IPS-NIHi7 (cell line): ENCODE data around the gene SAP30BP.

Source experiments
- DNase-seq: peaks from one replicate; pipeline ENCODE4 v3.0.0; 2012; ENCODE audit warnings: mixed read lengths; ENCODE audit errors: extremely low spot score

SAP30BP gene

DNA sequence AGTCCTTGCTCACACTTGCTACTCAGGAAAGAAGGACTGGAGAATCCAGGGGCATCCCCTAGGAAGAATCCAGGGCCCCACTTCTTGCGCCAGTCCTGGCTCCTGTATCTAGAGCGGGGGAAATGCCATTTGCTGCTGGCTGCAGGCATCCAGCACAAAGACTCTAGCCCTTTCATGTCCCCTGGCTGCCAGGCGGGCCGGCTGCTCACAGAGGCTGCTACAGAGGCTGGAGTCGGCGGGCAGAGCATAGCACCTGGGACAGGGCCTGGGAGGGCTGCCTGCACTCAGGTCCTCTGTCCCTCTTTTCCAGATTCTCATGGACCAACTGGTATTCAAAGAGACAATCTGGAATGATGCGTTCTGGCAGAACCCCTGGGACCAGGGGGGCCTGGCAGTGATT, 20.1 kb upstream of the SAP30BP start:
- DNase-seq, result no peak

DNA sequence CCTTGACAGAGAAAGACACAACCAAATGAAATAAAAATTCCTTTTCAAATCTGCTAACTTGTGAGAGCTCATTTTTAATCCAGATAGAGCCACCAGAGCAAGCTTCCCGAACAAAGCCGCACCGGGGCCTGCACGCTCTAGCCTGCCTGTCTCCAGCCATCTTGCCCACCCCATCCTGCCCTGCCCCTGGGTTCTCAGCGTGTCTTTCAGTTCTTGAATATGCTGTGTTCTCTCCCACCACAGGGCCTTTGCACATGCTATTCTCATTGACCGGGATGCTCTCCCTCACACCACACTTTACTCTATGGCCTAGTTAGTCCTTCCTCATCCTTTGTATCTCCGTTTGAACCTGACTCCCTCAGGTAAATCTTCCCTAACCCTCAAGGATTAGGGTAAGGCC, 19.2 kb upstream of the SAP30BP start:
- no peak for DNase-seq

DNA sequence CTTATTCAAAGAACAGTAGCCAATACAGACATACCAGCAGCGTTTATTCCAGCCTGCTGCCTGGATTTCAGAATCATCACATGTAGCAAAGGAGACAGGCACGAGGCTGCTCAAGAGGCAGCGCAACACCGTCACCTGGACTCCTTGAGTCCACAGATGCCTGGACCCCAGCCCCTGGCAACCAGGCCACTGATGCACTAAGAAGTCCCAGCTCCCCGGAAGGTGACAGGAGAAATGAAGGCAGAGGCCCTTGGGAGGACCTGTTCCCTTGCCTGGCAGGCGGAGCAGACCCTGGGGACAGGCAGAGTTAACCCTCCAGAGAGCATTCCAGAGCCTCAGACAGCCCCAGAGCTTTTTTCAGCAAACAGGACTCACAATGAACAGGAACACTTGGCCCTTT, 17.5 kb upstream of the SAP30BP start:
- DNase-seq, result no peak

DNA sequence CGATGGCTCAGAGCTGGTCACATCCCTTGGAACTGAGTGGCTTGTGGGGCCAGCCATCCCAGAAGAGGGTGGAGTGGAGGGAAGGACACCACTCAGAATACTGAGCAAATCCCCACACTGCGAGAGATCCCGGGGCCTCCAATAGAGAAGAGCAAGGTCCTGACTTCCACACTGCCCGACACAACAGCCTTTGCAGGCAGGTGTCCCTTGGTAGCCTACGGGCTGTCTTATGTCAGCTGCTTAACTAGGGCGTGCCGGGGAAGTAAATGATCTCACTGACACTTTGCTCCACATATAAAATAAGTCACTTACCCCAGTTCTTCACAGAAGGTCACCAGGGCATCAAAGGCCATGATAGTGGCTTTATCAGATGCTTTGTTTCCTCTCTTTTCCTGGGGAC, 16.3 kb upstream of the SAP30BP start:
- DNase-seq, result no peak

DNA sequence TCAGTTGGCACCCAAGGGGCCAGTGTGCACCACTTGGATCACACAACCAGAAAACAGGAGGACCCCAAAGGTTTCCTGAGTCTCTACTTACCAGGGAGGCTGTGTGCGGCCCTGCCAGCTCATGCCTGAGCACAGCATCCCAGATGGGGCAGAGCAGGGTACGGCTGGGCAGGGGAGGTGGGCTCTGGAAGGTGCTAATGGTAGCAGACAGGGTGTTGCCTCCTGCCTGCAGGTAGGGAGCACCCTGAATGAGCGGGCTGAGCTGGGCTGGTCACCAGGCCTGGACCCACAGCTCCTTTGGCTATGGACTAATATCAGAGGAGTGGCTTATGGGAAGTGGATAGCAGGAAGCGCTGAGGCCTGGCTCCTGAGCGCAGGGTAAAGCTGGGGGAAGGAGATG, 14.8 kb upstream of the SAP30BP start:
- DNase-seq, result no peak

DNA sequence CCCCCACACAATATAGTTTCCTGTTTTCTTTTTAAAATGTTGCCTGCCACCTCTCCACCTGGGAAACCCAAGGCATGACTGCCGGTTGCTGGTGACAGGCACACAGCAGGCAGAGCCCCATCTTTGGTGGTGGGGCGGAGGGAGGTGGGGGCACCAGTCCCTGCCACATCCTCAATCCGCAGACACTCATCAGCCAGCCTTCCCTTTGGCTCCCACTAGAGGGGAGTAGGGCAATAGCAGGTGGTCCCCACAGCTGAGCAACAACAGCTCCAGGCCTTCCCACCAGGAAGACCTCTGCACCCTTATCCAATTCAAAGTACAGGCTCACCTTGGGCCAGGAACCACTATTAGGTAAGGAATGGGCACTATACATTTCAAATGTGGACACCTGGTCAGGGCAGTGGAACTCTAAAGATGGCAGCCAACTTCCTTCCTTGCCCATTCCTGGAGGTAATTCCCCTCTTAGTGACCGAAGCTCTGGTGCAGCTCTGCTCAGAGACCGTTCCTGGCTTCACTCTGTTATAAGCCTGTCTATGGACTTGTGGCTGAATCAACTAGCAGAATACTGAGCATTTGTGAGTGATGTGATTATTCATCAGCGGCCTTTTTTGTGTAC, 14.1 kb upstream of the SAP30BP start:
- DNase-seq, result peak; percentile 86

DNA sequence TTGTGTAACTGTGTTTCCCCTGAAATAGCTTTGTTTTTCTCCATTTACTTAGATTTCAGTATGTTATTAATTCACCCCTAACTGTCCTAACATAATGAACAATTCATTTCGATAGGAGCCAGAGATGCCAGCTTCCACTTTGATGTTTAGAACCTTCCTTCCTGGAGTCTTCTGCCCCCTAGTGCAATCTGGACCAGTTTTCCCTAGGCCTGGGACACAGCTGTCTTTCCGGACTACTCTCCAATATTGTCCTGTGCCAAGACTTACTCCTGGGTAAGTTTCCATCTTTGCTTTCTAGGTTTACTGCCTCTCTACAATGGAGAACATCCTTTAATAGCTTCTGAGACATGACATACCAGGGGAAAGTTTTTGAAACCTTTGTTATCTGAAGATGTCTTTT, 13.0 kb upstream of the SAP30BP start:
- DNase-seq, result no peak

DNA sequence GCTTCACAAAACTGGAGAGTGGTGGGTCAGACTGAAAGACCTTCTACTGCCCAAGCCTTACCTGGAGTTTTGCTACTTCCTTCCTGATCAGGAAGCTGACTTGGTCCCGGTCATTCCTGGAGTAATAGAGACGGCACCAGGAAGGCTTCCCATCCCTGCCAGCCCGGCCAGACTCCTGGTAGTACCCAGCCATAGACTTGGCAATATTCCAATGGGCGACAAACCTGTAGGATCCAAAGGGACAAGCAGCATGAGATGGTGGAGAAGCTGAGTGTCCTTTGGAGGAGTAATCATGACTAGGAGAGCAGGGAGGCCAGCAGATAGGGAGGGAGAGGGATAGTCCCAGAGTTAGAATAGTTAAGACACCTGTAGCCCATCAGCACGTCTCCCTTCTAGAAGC, 8.9 kb upstream of the SAP30BP start:
- DNase-seq, result no peak

DNA sequence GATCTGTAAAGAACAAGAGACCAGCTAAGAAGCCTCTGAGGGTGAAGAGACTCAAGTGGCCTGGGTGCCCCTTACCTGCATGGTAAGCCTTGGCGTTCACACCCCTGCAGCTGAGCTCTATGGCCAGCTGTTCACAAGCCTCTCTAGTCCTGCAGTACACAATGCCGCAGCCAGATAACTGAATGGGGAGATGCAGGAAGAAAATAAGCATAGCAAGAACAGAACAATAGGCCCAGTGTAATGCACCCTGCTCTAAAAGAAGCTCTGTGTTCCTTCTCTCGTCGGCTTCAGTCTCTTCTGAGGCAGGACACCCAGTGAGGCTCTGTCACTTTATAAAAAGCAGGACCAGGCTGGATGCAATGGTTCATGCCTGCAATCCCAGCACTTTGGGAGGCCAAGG, 5.6 kb upstream of the SAP30BP start:
- DNase-seq, result no peak

DNA sequence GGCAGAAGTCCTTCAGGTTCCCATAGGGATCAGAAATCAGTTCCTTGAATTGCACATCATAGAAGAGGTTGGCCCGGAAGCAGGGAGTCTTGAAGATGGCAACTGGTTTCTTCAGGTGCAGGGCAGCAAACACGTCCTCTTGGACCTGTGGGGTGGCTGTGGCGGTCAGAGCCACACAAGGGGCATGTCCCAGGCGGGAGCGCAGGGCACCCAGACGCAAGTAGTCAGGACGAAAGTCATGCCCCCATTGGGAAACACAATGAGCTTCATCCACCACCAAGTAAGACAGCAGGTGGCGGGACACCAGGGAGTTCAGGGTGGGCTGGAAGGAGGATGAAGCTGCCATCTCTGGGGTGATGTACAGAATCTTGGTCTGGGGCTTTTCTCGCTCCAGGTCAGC, 4.6 kb upstream of the SAP30BP start:
- no peak for DNase-seq

DNA sequence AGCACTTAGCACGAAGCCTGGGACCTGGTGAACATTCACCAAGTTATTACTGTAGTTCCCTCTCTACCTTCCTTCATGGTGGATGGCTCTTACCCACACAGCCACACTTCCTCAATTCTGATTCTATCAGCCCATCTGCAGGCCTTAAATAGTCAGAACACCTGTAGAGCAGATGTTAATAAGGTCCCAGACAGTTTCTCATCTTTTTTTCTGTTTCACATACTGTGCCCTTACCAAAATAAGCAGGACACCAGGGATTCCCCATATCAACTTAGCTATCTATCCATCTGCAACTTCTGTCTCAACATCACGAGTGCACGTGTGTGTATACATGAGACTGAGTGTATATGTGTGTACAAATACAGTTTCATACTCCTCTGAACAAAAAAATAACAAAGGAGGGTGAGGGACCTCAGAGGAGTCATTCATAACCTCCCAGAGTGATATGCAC, 3.0 kb upstream of the SAP30BP start:
- DNase-seq, result no peak

DNA sequence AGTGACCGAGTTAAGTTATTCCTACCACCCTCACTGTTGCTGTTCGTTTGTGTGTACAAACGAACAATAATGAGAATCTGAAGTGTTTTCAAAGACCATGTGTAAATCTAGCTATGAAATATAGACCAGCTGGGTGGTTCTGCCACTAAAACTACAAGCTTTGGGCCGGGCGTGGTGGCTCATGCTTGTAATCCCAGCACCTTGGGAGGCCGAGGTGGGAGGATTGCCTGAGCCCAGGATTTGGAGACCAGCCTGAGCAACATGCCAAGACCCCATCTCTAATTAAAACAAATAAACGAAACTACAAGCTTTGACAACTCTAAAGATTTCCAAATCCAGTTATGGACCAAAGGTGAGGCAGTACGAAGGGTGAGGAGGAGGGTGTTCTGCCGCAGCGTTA, 1.2 kb upstream of the SAP30BP start:
- no peak for DNase-seq

DNA sequence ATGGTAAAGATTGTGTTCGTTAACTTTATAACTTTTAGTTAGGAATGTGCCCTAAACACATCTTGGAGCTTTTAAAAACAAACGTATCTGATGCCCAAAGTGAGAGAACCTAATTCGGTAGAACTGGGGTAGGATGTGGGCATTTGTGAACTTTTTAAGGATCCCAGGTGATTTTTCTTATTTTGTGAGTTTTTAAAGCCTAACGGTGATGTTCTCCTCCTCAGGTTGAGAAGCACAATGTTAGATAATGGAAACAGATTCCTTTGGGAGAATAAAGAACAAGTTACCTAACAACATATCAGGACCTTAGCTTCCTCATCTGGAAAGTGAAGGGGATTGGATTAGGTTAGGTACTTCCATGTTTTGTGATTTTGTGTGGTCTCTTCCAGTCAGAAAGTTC, 687 bp downstream of the SAP30BP start:
- DNase-seq, result no peak

DNA sequence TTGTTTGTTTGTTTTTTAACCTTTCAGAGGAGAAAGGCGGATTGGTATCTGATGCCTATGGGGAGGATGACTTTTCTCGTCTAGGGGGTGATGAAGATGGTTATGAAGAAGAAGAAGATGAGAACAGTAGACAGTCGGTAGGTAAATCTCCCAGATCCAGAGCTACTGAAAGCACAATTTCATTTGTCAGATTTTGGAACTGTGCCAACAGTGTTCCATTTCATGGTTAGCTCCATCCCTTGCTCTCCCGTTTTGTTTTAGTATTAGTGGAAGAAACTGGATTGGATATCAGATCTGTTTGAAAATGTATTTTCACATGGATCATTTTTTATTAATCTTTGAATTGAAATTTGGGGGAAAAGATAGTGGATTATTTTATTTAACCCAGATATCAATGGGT, 1.4 kb downstream of the SAP30BP start:
- DNase-seq, result no peak

DNA sequence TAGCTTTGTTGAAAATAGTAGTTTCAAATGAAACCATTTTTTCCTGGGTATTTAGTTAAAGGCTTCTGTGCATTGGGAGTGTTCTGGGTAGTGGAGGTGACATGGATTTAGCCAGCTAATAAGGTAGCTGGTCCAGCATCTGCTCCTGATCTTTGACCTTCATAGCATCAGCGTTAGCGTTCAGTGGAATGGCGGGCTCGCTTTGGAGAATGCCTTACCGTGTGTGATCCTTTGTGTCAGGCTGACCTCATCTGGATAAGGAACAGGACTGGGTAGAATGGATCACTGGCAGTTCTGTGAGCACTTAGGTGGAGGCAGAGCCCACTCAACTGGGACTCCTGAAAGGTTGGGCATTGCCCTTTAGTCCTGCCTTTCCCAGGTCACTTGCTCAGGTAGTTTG, 3.7 kb downstream of the SAP30BP start:
- no peak for DNase-seq

DNA sequence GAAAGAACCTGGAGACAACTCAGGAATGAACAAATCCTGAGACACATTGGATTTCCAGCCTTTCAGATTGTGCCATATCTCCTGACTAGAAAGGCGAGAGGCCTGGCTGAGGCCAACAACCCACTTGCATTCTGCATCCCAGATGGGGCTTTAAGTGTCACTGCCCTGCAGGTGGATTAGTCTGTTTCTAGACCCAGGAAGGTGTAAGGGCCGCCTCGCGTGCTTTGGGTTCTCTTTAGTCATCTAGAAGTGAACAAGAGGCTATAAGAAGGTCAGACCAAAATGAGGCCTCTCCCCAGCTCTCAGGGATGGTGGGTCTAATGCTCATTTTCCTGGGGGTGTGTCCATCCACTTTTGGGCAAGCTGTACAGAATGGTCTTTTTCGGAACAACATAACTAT, 4.9 kb downstream of the SAP30BP start:
- no peak for DNase-seq

DNA sequence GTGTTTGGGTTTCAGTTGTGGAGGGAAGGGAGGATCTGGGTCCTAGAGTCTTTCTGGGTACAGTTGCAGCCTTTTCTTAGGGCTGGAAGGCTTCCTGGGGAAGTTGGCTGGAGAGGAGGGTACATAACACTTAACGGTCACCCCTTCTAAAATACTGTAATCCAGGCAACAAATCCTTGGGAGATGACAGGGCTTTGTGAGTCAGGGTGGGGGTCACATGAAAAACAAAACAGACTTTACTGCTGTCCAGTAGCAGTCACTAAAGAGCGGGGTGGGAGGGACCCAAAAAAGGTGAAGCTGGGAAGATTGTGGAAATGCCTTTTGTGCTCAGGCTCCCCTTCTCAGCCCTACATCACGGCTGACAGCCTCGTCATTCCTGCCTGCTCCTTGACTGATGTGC, 6.3 kb downstream of the SAP30BP start:
- no peak for DNase-seq

DNA sequence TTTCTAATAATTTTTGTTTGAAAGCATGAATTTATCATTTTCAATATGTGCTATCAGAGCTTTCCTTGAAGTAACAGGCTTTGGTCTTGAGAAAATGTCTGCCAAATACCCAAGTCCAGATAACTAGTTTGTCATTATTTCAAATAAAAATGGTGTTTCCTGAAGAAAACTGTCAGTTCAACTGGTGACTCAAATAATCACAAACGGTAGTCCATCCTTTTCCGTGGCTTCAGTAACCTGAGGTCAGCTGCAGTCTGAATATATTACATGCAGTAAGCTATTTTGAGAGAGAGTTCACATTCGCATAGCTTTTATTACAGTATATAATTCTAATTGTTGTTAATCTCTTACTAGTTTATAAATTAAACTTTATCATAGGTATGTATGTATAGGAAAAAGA, 9.3 kb downstream of the SAP30BP start:
- DNase-seq, result no peak

DNA sequence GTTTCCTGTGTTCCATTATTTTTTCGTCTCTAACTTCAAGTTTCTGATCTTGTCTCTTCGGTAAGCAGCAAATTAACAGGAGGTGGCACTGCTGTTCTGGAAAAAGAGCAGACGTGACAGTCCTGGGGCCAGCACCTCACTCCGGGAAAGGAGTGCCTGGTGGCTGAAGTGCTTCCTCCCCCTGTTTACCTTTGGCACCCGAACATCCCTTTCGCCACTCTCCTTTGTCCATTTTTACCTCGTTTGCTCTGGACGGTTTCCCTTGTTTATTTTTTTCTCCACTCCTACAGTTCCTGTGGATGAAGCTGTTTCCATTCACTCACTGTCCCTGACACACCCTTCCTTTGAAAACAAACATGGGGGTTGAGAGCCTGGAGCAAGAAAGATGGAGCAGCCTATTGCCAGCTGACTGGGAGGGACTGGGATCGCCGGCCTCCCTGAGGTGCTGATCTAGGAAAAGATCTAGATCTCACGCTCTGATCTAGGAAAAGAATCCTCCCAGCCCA, 12.6 kb downstream of the SAP30BP start:
- no peak for DNase-seq

DNA sequence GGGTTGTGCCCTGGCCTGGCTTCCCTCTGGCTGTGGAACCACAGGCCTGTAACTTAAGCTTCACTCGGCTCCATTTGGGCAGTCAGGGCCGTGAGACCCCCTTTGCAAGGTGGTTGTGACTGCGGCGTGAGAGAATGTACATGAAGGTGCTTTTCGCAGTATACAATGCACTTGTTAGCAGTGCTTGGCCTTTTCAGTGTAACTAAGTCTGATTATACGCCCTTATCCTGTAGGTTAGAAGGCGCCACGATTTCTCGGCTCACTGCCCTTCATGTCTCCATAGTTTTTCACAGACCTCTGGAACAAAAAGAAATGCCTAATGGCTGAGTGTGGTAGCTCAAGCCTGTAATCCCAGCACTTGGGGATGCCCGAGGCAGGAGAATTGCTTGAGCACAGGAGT, 13.3 kb downstream of the SAP30BP start:
- DNase-seq, result no peak

DNA sequence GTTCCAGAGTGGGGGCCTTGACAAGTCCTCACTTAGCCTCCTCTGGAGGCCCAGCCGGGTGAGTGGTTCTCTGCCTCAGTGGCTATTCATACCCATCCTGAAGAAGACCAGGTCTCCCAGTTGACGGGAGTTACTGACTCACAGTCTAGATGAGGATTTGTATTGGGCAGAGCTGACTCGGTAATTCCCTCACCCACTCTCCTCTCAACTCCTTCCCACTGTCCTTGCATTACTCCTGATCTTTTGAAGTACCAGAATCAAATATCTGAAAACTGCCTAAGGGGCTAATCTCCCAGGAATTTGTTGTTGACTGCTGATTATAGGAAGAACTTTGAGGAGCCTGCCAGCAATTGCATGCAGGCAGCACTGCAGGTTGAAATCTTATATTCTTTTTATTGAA, 14.2 kb downstream of the SAP30BP start:
- DNase-seq, result no peak

DNA sequence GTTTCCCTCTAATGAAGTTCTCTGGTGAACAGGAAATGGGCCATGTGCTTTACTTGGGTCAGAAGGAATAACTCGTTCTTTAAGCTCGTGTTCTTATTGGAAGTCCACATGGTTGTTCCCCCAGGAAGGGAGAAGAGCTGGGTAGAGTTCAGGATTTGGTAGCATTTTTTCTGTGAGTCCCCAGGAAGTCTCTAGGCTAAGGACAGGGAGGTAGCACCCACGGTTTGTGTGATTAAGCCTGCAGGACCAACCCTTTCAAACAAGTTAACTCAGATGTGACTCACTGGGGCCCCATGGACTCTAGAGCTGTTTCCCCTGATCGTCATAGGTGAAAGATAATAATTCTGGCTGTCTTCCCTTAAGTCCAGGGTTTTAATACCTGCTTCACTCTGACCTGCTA, 16.4 kb downstream of the SAP30BP start:
- DNase-seq, result no peak

DNA sequence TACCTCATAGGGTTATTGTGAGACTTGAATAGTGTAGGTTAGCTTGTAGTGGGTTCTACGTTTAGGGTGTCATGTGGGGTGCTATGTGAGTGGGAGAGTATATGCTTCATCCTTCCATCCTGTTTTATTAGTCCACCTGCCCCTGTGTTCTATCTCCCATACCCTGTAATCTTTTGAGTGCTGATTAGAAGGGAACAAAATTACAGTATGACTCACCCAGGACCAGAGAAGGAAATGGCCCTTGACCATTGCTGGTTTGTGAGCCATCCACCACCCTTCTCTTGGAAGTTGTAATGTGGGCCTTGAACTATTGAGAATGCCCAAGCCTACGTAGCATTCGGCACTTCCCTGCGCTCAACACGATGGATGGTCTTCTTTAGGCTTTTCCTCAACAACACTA, 17.1 kb downstream of the SAP30BP start:
- no peak for DNase-seq

DNA sequence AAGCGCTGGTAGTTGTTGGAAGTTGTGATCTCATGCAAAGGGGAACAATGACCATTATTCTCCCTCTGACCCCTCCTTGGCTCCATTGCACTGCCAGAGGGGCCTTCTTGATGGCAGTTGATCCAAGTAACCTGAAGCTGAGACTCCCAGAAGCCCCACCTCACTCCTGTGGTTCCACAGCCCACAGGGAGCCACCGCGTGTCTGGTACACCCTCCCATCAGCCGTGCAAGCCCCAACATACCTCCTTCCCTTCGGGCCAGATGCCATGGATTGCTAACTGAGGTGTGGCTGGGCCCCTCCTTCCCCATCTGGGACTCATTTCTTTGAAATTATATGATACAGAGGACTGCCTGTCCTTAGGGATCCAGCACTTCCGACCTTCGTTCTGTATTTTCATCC, 17.8 kb downstream of the SAP30BP start:
- DNase-seq, result no peak
